Smooth muscle cell (in vitro differentiated cells): ENCODE data around the gene CCDC171. TPM values are rescaled to one million over a fixed set of nuclear protein-coding genes. Genes with fewer than 3 reads are reported as not detected.

Experiments used
- DNase-seq: peaks from one replicate; lab custom pipeline; 2025; ENCODE audit not compliant: unreplicated experiment; lab: John Stamatoyannopoulos, UW
- H2AFZ ChIP-seq: fragments of 200-600 bp; sonication (generic); 2 replicates; pipeline ENCODE4 v1.6.0; 2016; ENCODE audit warnings: antibody characterized with exemption, low read depth, mild to moderate bottlenecking
- H3F3A ChIP-seq: fragments of 200-600 bp; sonication (generic); 2 replicates; pipeline ENCODE4 v1.6.0; 2017; ENCODE audit warnings: antibody characterized with exemption, low read depth
- H3K27ac ChIP-seq: fragments of 200-600 bp; sonication (generic); 2 replicates; pipeline ENCODE4 v1.5.1; 2016; ENCODE audit warnings: low read depth, mild to moderate bottlenecking
- H3K27me3 ChIP-seq: fragments of 200-600 bp; sonication (generic); 2 replicates; pipeline ENCODE4 v1.6.1; 2016; ENCODE audit warnings: low read depth, mild to moderate bottlenecking
- H3K36me3 ChIP-seq: fragments of 200-600 bp; sonication (generic); 2 replicates; pipeline ENCODE4 v1.5.1; 2016; ENCODE audit warnings: low read depth
- H3K4me1 ChIP-seq: fragments of 200-600 bp; sonication (generic); 2 replicates; pipeline ENCODE4 v1.5.1; 2016; ENCODE audit warnings: low read depth
- H3K4me2 ChIP-seq: fragments of 200-600 bp; sonication (generic); 2 replicates; pipeline ENCODE4 v1.6.0; 2016; ENCODE audit warnings: mild to moderate bottlenecking
- H3K4me3 ChIP-seq: fragments of 200-600 bp; sonication (generic); 2 replicates; pipeline ENCODE4 v1.5.1; 2016; ENCODE audit warnings: mild to moderate bottlenecking
- H3K79me2 ChIP-seq: fragments of 200-600 bp; sonication (generic); 2 replicates; pipeline ENCODE4 v1.6.0; 2016; ENCODE audit warnings: low read depth, mild to moderate bottlenecking
- H3K9ac ChIP-seq: fragments of 200-600 bp; sonication (generic); 2 replicates; pipeline ENCODE4 v1.6.0; 2016; ENCODE audit warnings: low read depth
- H3K9me3 ChIP-seq: fragments of 200-600 bp; sonication (generic); replicated peaks from 2 replicates; pipeline ENCODE4 v1.5.1; 2016; ENCODE audit warnings: low read depth
- H4K20me1 ChIP-seq: fragments of 200-600 bp; sonication (generic); 2 replicates; pipeline ENCODE4 v1.6.0; 2016; ENCODE audit warnings: low read depth
- CTCF ChIP-seq: fragments of 200-600 bp; sonication (generic); IDR thresholded peaks from 2 replicates; pipeline ENCODE4 v1.5.1; 2017; ENCODE audit warnings: borderline replicate concordance, mild to moderate bottlenecking, antibody characterized with exemption; ENCODE audit not compliant: insufficient read depth, poor library complexity, severe bottlenecking
- WGBS: methylation state at CpG from one replicate; pipeline ENCODE4 v1.1.7; 2016; ENCODE audit warnings: low lambda C conversion rate; 5-methylcytosine and 5-hydroxymethylcytosine counted together
- polyA plus RNA-seq: library from polyadenylated mRNA; unstranded; fragments of >200 nt; fragmentation: Nextera tagmentation; extraction: Ambion mirVana; gene quantifications from 2 replicates; pipeline ENCODE4 v1.2.1, GENCODE V29; 2016
- total RNA-seq: library from RNA; depleted of rRNA; stranded (reverse); fragments of >200 nt; gene quantifications from 2 replicates; pipeline ENCODE4 v1.2.3, GENCODE V29; 2014

CCDC171 gene
- total and polyA plus RNA-seq, 2 experiments from 2014 or later: 0.46 to 2.3 TPM

- Histone ChIP-seq H3F3A (peaks cover 19% of the 10 kb centered on the region), H3K36me3 (no peaks in the 10 kb centered on the region), H3K4me3 (no peak overlapping the region), H3K27me3 (no peaks in the 10 kb centered on the region), H2AFZ (no peak overlapping the region), H3K27ac (peak overlapping the region; percentile 52), H3K9ac (no peak overlapping the region), H3K9me3 (no peaks in the 10 kb centered on the region), H3K4me1 (peaks cover 6% of the 10 kb centered on the region), H4K20me1 (no peaks in the 10 kb centered on the region), H3K79me2 (no peaks in the 10 kb centered on the region), H3K4me2 (no peak overlapping the region)
- 49% methylated on average over 3 of the region's 3 CpGs for WGBS
- no peak for TF ChIP-seq CTCF
- DNase-seq: no peak
Observed at GRCh38 chr9:16002816-16003215, 450.0 kb downstream of the CCDC171 start.

DNA sequence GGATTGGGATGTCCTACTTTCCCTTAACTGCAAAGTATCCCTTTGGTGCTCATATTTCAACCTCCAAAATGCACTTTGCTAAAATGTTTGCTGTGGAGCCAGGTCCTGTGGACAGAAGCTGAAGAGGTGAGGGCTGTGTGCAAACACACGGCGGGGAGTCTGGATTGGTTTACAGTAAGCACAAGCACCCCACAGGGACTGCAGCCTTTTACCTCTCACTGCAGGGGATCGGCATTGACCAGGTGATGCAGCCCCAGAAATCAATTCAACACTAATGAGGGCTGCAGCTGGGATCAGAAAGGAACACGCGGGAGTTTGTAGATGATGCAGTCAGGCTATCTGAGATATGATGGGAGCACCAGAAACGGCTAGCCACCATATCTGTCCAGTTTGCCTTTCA, 450.9 kb downstream of the CCDC171 start:
- Histone ChIP-seq H3K27ac (no peak overlapping the region), H3K4me2 (no peak overlapping the region), H4K20me1 (no peaks in the 10 kb centered on the region), H3K4me3 (no peak overlapping the region), H3K79me2 (no peaks in the 10 kb centered on the region), H3K27me3 (no peaks in the 10 kb centered on the region), H3F3A (peaks cover 17% of the 10 kb centered on the region), H3K36me3 (no peaks in the 10 kb centered on the region), H2AFZ (no peak overlapping the region), H3K9me3 (no peaks in the 10 kb centered on the region), H3K9ac (no peak overlapping the region), H3K4me1 (peaks cover 6% of the 10 kb centered on the region)
- no peak for DNase-seq
- WGBS: 71% methylated on average over 6 of the region's 6 CpGs
- no peak for TF ChIP-seq CTCF

DNA sequence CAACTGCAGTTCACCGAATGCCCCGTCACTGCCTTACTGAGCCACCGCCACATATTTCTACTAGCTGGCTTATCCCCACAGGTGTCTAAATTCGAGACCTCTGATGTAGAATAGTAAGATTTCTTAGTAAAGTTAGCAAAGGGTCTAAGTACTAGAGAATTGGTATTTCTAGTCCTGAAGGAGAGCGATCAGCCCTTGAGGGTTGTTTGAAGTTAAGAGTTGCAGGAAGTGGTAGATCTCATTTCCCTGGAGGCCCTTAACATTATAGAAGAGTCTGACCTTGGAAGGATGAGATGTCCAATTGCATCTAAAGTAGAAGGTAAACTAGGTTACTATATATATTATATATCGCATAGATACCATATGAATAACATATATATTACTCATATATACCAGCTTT, 451.8 kb downstream of the CCDC171 start:
- Histone ChIP-seq H3K27ac (no peak overlapping the region), H3K27me3 (no peaks in the 10 kb centered on the region), H3K4me1 (peaks cover 6% of the 10 kb centered on the region), H4K20me1 (no peaks in the 10 kb centered on the region), H3K4me3 (no peak overlapping the region), H3K4me2 (no peak overlapping the region), H3K36me3 (no peaks in the 10 kb centered on the region), H3K9me3 (no peaks in the 10 kb centered on the region), H3F3A (peaks cover 14% of the 10 kb centered on the region), H3K79me2 (no peaks in the 10 kb centered on the region), H3K9ac (no peak overlapping the region), H2AFZ (no peak overlapping the region)
- TF ChIP-seq CTCF: no peak
- 96% methylated on average over 6 of the region's 6 CpGs for whole genome bisulfite sequencing
- DNase-seq: no peak

DNA sequence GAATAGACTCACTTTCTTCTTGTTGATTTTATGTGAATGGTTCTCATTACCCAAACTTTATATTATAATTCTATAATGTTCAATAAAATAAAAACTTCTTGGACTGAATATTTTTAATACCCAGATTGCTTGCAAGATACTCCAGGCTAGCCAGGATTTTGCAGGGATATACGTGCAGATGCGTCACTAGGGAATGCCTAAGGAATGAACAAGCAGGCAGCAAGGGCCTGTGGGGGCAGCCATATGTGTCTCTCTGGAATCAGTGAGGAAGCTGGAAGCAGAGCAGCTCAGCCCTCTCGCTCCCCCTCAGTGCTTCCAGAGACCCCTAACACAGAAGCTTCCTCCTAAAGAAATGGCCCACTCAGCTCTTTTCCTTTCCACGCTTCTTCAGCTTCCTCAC, 457.4 kb downstream of the CCDC171 start:
- Histone ChIP-seq H2AFZ (peak overlapping the region; percentile 37), H3K79me2 (no peaks in the 10 kb centered on the region), H4K20me1 (no peaks in the 10 kb centered on the region), H3F3A (no peaks in the 10 kb centered on the region), H3K4me3 (no peak overlapping the region), H3K9me3 (no peaks in the 10 kb centered on the region), H3K27me3 (no peaks in the 10 kb centered on the region), H3K4me1 (no peaks in the 10 kb centered on the region), H3K27ac (no peak overlapping the region), H3K4me2 (no peak overlapping the region), H3K9ac (no peak overlapping the region), H3K36me3 (no peaks in the 10 kb centered on the region)
- no peak for DNase-seq
- 68% methylated on average over 4 of the region's 4 CpGs for WGBS
- no peak for TF ChIP-seq CTCF
